IMR-90 (cell line): Measurements from ENCODE around the gene CFAP20. TPM values are rescaled to one million over a fixed set of nuclear protein-coding genes. Genes with fewer than 3 reads are reported as not detected.
A peak's percentile ranks its signal among the peaks of the same experiment; 100 is the strongest.

Source experiments
- ATAC-seq: fragments of 200-7000 bp; cut with Tn5 transposase; 2 replicates; pipeline ENCODE4 v1.9.1; 2020; ENCODE audit warnings: low read depth, mild to moderate bottlenecking, moderate library complexity
- BruUV-seq: library from RNA; stranded (reverse); fragments of 400-500 nt; replicated peaks from 2 replicates; lab custom pipeline; 2021; lab: Mats Ljungman, UMichigan
- CTCF ChIA-PET: fragments of 300-600 bp; formaldehyde crosslinking; extraction: SDS; loops from one replicate; lab custom pipeline; 2021; ENCODE audit warnings: antibody characterized with exemption; lab: Yijun Ruan, JAX
- POLR2A ChIA-PET: fragments of 300-600 bp; sonication (Branson Sonifier 250); formaldehyde crosslinking; loops from one replicate; lab custom pipeline; 2022; ENCODE audit warnings: antibody characterized with exemption; ENCODE audit not compliant: unreplicated experiment; lab: Charles Lee
- DNase-seq: peaks from one replicate; pipeline ENCODE4 v3.0.0; 2013
- H2AFZ ChIP-seq: replicated peaks from 2 replicates; pipeline ENCODE3; 2013; ENCODE audit warnings: low read length, mild to moderate bottlenecking; ENCODE audit not compliant: poor library complexity
- H2AK5ac ChIP-seq: 2 replicates; pipeline ENCODE4 v1.6.1; 2013; ENCODE audit warnings: low read depth, low read length, inconsistent platforms
- H2AK9ac ChIP-seq: replicated peaks from 2 replicates; pipeline ENCODE3; 2013; ENCODE audit warnings: mild to moderate bottlenecking, low read depth, low read length, moderate library complexity; ENCODE audit not compliant: poor library complexity
- H2BK120ac ChIP-seq: 2 replicates; pipeline ENCODE4 v1.6.1; 2013; ENCODE audit warnings: low read depth, low read length, inconsistent platforms
- H2BK15ac ChIP-seq: 3 replicates; pipeline ENCODE4 v1.6.1; 2013; ENCODE audit warnings: low read depth, low read length, inconsistent platforms
- H2BK20ac ChIP-seq: 2 replicates; pipeline ENCODE4 v1.6.1; 2013; ENCODE audit warnings: low read depth, mild to moderate bottlenecking, inconsistent platforms, low read length, moderate library complexity
- H2BK5ac ChIP-seq: 2 replicates; pipeline ENCODE4 v1.6.1; 2013; ENCODE audit warnings: mild to moderate bottlenecking, low read depth, low read length, inconsistent platforms; ENCODE audit not compliant: poor library complexity, severe bottlenecking
- H3K14ac ChIP-seq: replicated peaks from 2 replicates; pipeline ENCODE4 v1.6.1; 2013; ENCODE audit warnings: low read depth, low read length, inconsistent platforms
- H3K18ac ChIP-seq: 2 replicates; pipeline ENCODE4 v1.6.1; 2013; ENCODE audit warnings: low read depth, low read length, control low read depth
- H3K23ac ChIP-seq: 2 replicates; pipeline ENCODE4 v1.6.1; 2013; ENCODE audit warnings: low read depth, low read length, inconsistent platforms
- H3K27ac ChIP-seq: 2 replicates; pipeline ENCODE4 v1.5.1; 2013; ENCODE audit warnings: mild to moderate bottlenecking, control low read depth, low read length; ENCODE audit not compliant: insufficient read depth
- H3K27me3 ChIP-seq: 2 replicates; pipeline ENCODE4 v1.6.1; 2013; ENCODE audit warnings: low read length; ENCODE audit not compliant: control insufficient read depth, insufficient read depth
- H3K36me3 ChIP-seq: 2 replicates; pipeline ENCODE4 v1.6.1; 2013; ENCODE audit warnings: low read length, mixed read lengths; ENCODE audit not compliant: control insufficient read depth, insufficient read depth
- H3K4ac ChIP-seq: 2 replicates; pipeline ENCODE4 v1.6.1; 2013; ENCODE audit warnings: low read depth, low read length, inconsistent platforms
- H3K4me1 ChIP-seq: 2 replicates; pipeline ENCODE4 v1.6.1; 2013; ENCODE audit warnings: low read length, mixed read lengths; ENCODE audit not compliant: control insufficient read depth, insufficient read depth
- H3K4me2 ChIP-seq: 2 replicates; pipeline ENCODE4 v1.6.1; 2013; ENCODE audit warnings: low read depth, mild to moderate bottlenecking, control low read depth, low read length, moderate library complexity
- H3K4me3 ChIP-seq: 2 replicates; pipeline ENCODE4 v1.5.1; 2013; ENCODE audit warnings: low read depth, mild to moderate bottlenecking, control low read depth, low read length, moderate library complexity; ENCODE audit not compliant: insufficient read depth
- H3K56ac ChIP-seq: 2 replicates; pipeline ENCODE4 v1.6.1; 2013; ENCODE audit warnings: low read length, inconsistent platforms; ENCODE audit not compliant: insufficient read depth; ENCODE audit errors: extremely low read depth
- H3K79me1 ChIP-seq, 2 experiments: 2 replicates each; pipeline ENCODE4 v1.6.1; 2013; ENCODE audit warnings: low read length in 2 of 2, inconsistent platforms in 1 of 2, low read depth in 1 of 2
- H3K9ac ChIP-seq: 2 replicates; pipeline ENCODE4 v1.6.1; 2013; ENCODE audit warnings: low read depth, low read length, control low read depth
- H3K9me1 ChIP-seq: 2 replicates; pipeline ENCODE4 v1.6.1; 2013; ENCODE audit warnings: low read length, inconsistent platforms; ENCODE audit not compliant: insufficient read depth
- H3K9me3 ChIP-seq: 2 replicates; pipeline ENCODE4 v1.6.1; 2013; ENCODE audit warnings: low read length; ENCODE audit not compliant: control insufficient read depth, insufficient read depth
- H4K20me1 ChIP-seq: 2 replicates; pipeline ENCODE4 v1.6.1; 2013; ENCODE audit warnings: low read length, inconsistent platforms; ENCODE audit not compliant: insufficient read depth
- H4K5ac ChIP-seq: 2 replicates; pipeline ENCODE4 v1.6.1; 2013; ENCODE audit warnings: mild to moderate bottlenecking, low read depth, low read length, control low read depth
- H4K8ac ChIP-seq, 2 experiments: 2 replicates each; pipeline ENCODE4 v1.6.1; 2013; ENCODE audit warnings: low read depth in 2 of 2, low read length in 2 of 2, control low read depth in 1 of 2, inconsistent platforms in 1 of 2
- H4K91ac ChIP-seq: 2 replicates; pipeline ENCODE4 v1.6.1; 2013; ENCODE audit warnings: low read depth, low read length, inconsistent platforms; ENCODE audit not compliant: insufficient read depth
- BHLHE40 ChIP-seq: fragments of 150-350 bp; IDR thresholded peaks from 2 replicates; pipeline ENCODE4 v1.6.1; 2016; ENCODE audit warnings: mild to moderate bottlenecking, low read depth, low read length
- CEBPB ChIP-seq: IDR thresholded peaks from 2 replicates; pipeline ENCODE4 v1.6.1; 2012; ENCODE audit warnings: low read depth, low read length, improper control_type of control experiment
- CHD1 ChIP-seq: IDR thresholded peaks from 2 replicates; pipeline ENCODE4 v1.6.1; 2012; ENCODE audit warnings: low read depth, low read length, improper control_type of control experiment
- CTCF ChIP-seq: conservative IDR thresholded peaks from 2 replicates; pipeline ENCODE4 v1.5.1; 2012; ENCODE audit warnings: mild to moderate bottlenecking, low read depth, low read length, improper control_type of control experiment
- ELK1 ChIP-seq: fragments of 150-350 bp; IDR thresholded peaks from 2 replicates; pipeline ENCODE4 v1.6.1; 2016; ENCODE audit warnings: low read depth, mild to moderate bottlenecking, low read length, moderate library complexity, borderline replicate concordance
- FOS ChIP-seq: fragments of 150-350 bp; IDR thresholded peaks from 2 replicates; pipeline ENCODE4 v1.6.1; 2016; ENCODE audit warnings: low read depth, low read length
- MAFK ChIP-seq: IDR thresholded peaks from 2 replicates; pipeline ENCODE4 v1.6.1; 2012; ENCODE audit warnings: low read depth, low read length, improper control_type of control experiment
- MAZ ChIP-seq: IDR thresholded peaks from 2 replicates; pipeline ENCODE4 v1.6.1; 2012; ENCODE audit warnings: low read depth, mild to moderate bottlenecking, low read length, improper control_type of control experiment, moderate library complexity, borderline replicate concordance
- MXI1 ChIP-seq: IDR thresholded peaks from 2 replicates; pipeline ENCODE4 v1.6.1; 2012; ENCODE audit warnings: low read depth, mild to moderate bottlenecking, low read length, moderate library complexity, borderline replicate concordance
- NFE2L2 ChIP-seq: fragments of 150-350 bp; IDR thresholded peaks from 2 replicates; pipeline ENCODE4 v1.6.1; 2016; ENCODE audit warnings: low read depth, mild to moderate bottlenecking, low read length
- POLR2A ChIP-seq: IDR thresholded peaks from 2 replicates; pipeline ENCODE4 v1.6.1; 2012; ENCODE audit warnings: mild to moderate bottlenecking, low read depth, low read length
- RAD21 ChIP-seq: IDR thresholded peaks from 2 replicates; pipeline ENCODE4 v1.6.1; 2012; ENCODE audit warnings: low read length, improper control_type of control experiment
- RCOR1 ChIP-seq: IDR thresholded peaks from 2 replicates; pipeline ENCODE4 v1.6.1; 2012; ENCODE audit warnings: mild to moderate bottlenecking, low read length, improper control_type of control experiment; ENCODE audit not compliant: insufficient replicate concordance
- RFX5 ChIP-seq: IDR thresholded peaks from 2 replicates; pipeline ENCODE4 v1.8.0; 2012; ENCODE audit warnings: low read depth, mild to moderate bottlenecking, low read length, moderate library complexity
- SMC3 ChIP-seq: fragments of 150-350 bp; IDR thresholded peaks from 2 replicates; pipeline ENCODE4 v1.6.1; 2016; ENCODE audit warnings: low read depth, mild to moderate bottlenecking, antibody characterized with exemption, low read length, moderate library complexity
- USF2 ChIP-seq: fragments of 150-350 bp; IDR thresholded peaks from 2 replicates; pipeline ENCODE4 v1.6.1; 2017; ENCODE audit warnings: mild to moderate bottlenecking, antibody characterized with exemption, low read length, low read depth
- WGBS, 2 experiments: methylation state at CpG; one replicate each; pipeline versions ENCODE4 v1.1.5 to v1.1.7; 2013; ENCODE audit warnings: missing lambda C conversion rate in 2 of 2; ENCODE audit not compliant: insufficient read length in 1 of 2; ENCODE audit errors: extremely low coverage in 2 of 2; 5-methylcytosine and 5-hydroxymethylcytosine counted together
- dilution Hi-C: fragments of 300-500 bp; cut with HindIII; formaldehyde crosslinking; loops from one replicate; pipeline ENCODE4 v1.14.3; 2018; ENCODE audit warnings: low sequenced_read_pairs; ENCODE audit not compliant: unreplicated experiment
- in situ Hi-C: fragments of 300-500 bp; cut with MboI; formaldehyde crosslinking; loops from 3 replicates; pipeline ENCODE4 v1.14.3; 2019; ENCODE audit warnings: low sequenced_read_pairs, inconsistent platforms, mixed read lengths
- intact Hi-C: fragments of 100-400 bp; cut with micrococcal nuclease; formaldehyde crosslinking; loops from 2 replicates; pipeline ENCODE4 v1.10.0; 2022
- polyA plus RNA-seq, 3 experiments: library from polyadenylated mRNA; depleted of rRNA; stranded (reverse); fragments of >200 nt; gene quantifications; 2 replicates each; pipeline ENCODE4 v1.2.3, GENCODE V29; 2012; ENCODE audit warnings: low replicate concordance in 1 of 3
- total RNA-seq: library from RNA; depleted of rRNA; stranded (reverse); fragments of >200 nt; gene quantifications from 2 replicates; pipeline ENCODE4 v1.2.3, GENCODE V29; 2012

Gene CFAP20
- total and polyA plus RNA-seq, 2 of the 4 experiments (the other 2 are of a cell fraction): 39.1 to 54.0 TPM

- in situ Hi-C loops: loop anchor here (25.0 kb wide), 1 partner anchor 204 kb away; no protein-coding TSS in a partner anchor
- dilution Hi-C loops: no loop called here
- WGBS, 2 experiments: no CpG with 5 or more reads among the region's 6 CpGs
- no peak for ATAC-seq
- H3K9ac ChIP-seq: no peak overlapping the region
- H3K4me2 ChIP-seq: peak overlapping the region; percentile 37; the same call in 1 of the 2 replicates
- peak overlapping the region; percentile 43; the same call in 1 of the 2 replicates for H3K27ac ChIP-seq
- peaks cover 33 to 52% of the 10 kb centered on the region in 2 experiments for H3K79me1 ChIP-seq
- H2BK15ac ChIP-seq: no peak overlapping the region
- ChIA-PET POLR2A (no interaction called here), CTCF (interaction anchor here (0.5 to 0.7 kb wide), 2 partner anchors 11 to 60 kb away, joined by 3 read pairs; no protein-coding TSS in a partner anchor)
- no peak overlapping the region; the same call in 1 of the 2 replicates for H4K5ac ChIP-seq
- no peak overlapping the region for H2AFZ ChIP-seq
- H2AK5ac ChIP-seq: no peak overlapping the region
- H3K18ac ChIP-seq: no peak overlapping the region
- peaks cover 27% of the 10 kb centered on the region for H3K9me1 ChIP-seq
- peak overlapping the region in 1 of 2 experiments; percentile 48; a peak in 1 of 4 replicates for H4K8ac ChIP-seq
- H2BK5ac ChIP-seq: no peak overlapping the region
- TF ChIP-seq FOS (no peak), ELK1 (no peak), CEBPB (no peak), MXI1 (no peak), RFX5 (no peak), SMC3 (no peak), POLR2A (no peak), MAZ (no peak), RCOR1 (no peak), MAFK (no peak), USF2 (no peak), BHLHE40 (no peak), RAD21 (no peak), CTCF (no peak), CHD1 (no peak), NFE2L2 (no peak)
- DNase-seq: no peak
- H4K91ac ChIP-seq: 0 out of 2 replicates have a peak overlapping the region, but pooled peaks have one; percentile 13
- H2BK20ac ChIP-seq: 0 out of 2 replicates have a peak overlapping the region, but pooled peaks have one; percentile 10
- H2AK9ac ChIP-seq: no peak overlapping the region
- H3K4me1 ChIP-seq: peaks cover 19% of the 10 kb centered on the region
- H3K4me3 ChIP-seq: no peak overlapping the region
- no peaks in the 10 kb centered on the region for H3K27me3 ChIP-seq
- no peak overlapping the region for H3K56ac ChIP-seq
- H3K23ac ChIP-seq: no peak overlapping the region
- no TSS peak for BruUV-seq
- no peaks in the 10 kb centered on the region for H3K9me3 ChIP-seq
- peaks cover 17% of the 10 kb centered on the region for H3K36me3 ChIP-seq
- H3K4ac ChIP-seq: peak overlapping the region; percentile 46; the same call in 1 of the 2 replicates
- H3K14ac ChIP-seq: no peak overlapping the region; the same call in 1 of the 2 replicates
- peak overlapping the region; percentile 22; the same call in 1 of the 2 replicates for H2BK120ac ChIP-seq
- intact Hi-C loops: no loop called here
- peaks cover 53% of the 10 kb centered on the region for H4K20me1 ChIP-seq
These were observed 12.7 kb downstream of the CFAP20 start for GRCh38 chr16:58116529-58116928.
